Esophagus (tissue), 2 donors: ENCODE data around the gene AGAP2. TPM values are rescaled to one million over a fixed set of nuclear protein-coding genes. Genes with fewer than 3 reads are reported as not detected.

Source experiments
- H3K27ac ChIP-seq, 2 donors: one replicate each; pipeline ENCODE4 v1.5.1; 2013; ENCODE audit warnings: low read depth in 2 of 2, mild to moderate bottlenecking in 2 of 2, inconsistent platforms in 1 of 2, low read length in 1 of 2, moderate library complexity in 1 of 2
- H3K27me3 ChIP-seq, 2 donors: one replicate each; pipeline ENCODE4 v1.6.1; 2013; ENCODE audit warnings: low read length in 2 of 2, control low read depth in 1 of 2, mild to moderate bottlenecking in 1 of 2; ENCODE audit not compliant: insufficient read depth in 2 of 2, control insufficient read depth in 1 of 2
- H3K36me3 ChIP-seq, 2 donors: one replicate each; pipeline ENCODE4 v1.6.1; 2013; ENCODE audit warnings: low read length in 1 of 2; ENCODE audit not compliant: control insufficient read depth in 2 of 2, insufficient read depth in 2 of 2
- H3K4me1 ChIP-seq, 2 donors: one replicate each; pipeline ENCODE4 v1.6.1; 2013; ENCODE audit warnings: low read length in 1 of 2; ENCODE audit not compliant: control insufficient read depth in 2 of 2, insufficient read depth in 2 of 2
- H3K4me3 ChIP-seq, 2 donors: one replicate each; pipeline ENCODE4 v1.5.1; 2013; ENCODE audit warnings: low read length in 2 of 2, mild to moderate bottlenecking in 2 of 2, low read depth in 1 of 2, moderate library complexity in 1 of 2
- H3K9me3 ChIP-seq, 2 donors: one replicate each; pipeline ENCODE4 v1.6.1; 2013; ENCODE audit warnings: mild to moderate bottlenecking in 2 of 2, low read depth in 1 of 2, low read length in 1 of 2, moderate library complexity in 1 of 2; ENCODE audit not compliant: control insufficient read depth in 2 of 2, insufficient read depth in 1 of 2
- whole genome bisulfite sequencing, 2 donors: extraction: QIAGEN DNeasy Blood & Tissue Kit; methylation state at CpG; one replicate each; pipeline ENCODE4 v1.1.7; 2013; 5-methylcytosine and 5-hydroxymethylcytosine counted together
- polyA plus RNA-seq, 2 donors: library from polyadenylated mRNA; stranded (reverse); fragments of 200-250 nt; gene quantifications; one replicate each; pipeline ENCODE4 v1.2.3, GENCODE V29; 2013
- donor health status: healthy with polysubstance abuse.
- donor health status: Bipolar disorder and iron deficiency.

AGAP2 gene
- polyA plus RNA-seq, 2 donors = 0.61 to 0.94 TPM

DNA sequence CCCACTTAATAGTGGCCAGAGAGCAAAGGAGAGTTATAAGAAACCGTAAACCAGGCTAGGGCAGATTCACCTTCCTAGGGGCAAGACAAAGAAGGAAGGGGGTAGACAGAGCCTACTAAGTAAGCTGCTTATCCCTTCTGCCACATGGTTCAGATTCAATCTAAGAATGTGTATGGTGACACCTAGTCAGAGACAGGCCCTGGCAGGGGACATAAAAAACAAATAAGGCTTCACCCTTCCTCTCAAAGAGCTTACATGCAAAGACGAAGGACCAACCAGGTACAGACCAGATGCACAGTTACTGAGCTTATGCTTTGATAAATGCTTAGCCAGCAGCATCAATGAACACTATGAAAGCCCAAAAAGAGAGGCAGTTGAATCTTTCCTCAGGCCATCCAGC lies 23.9 kb upstream of the AGAP2 start:
- Histone ChIP-seq H3K4me3 (no peak overlapping the region), H3K27ac (no peak overlapping the region), H3K4me1 (peaks cover 13 to 22% of the 10 kb centered on the region in 2 donors), H3K9me3 (no peaks in the 10 kb centered on the region), H3K36me3 (peaks cover 0 to 10% of the 10 kb centered on the region in 2 donors), H3K27me3 (no peaks in the 10 kb centered on the region)
- WGBS, 2 donors = 90 to 91% methylated on average over 2 of the region's 2 CpGs

DNA sequence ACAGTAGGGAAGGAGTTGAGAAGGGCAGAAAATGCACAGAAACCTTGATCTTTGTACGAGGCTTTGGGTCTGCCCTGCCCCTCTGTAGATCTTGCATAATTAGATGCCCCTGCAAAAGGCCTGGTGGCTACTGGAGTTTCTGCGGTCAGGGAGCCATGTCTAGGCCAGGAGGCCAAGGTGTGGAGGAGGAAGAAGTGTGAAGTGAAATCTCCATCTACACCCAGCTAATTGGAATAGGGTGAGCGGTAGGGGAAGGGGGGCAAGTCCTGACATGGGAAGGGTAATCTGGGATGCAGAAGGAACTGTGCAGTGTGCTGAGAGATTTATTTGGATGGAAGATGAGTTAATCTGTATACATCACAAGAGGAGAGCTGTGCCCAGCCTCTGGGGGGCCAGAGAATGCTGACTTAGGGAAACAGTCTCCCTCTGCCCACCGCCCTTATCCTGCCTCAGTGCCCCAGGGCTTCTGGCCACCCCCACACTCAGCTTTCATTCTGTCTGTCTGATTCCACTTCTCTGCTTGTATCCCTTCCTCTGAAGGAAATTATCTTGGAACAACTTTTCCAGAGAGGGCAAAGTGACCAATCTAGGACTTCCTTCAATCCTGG lies 23.0 kb upstream of the AGAP2 start:
- H3K27me3 ChIP-seq = no peaks in the 10 kb centered on the region
- peaks cover 7 to 17% of the 10 kb centered on the region in 2 donors for H3K4me1 ChIP-seq
- no peak overlapping the region for H3K27ac ChIP-seq
- no peak overlapping the region for H3K4me3 ChIP-seq
- no peaks in the 10 kb centered on the region for H3K9me3 ChIP-seq
- peaks cover 0 to 10% of the 10 kb centered on the region in 2 donors for H3K36me3 ChIP-seq
- 87 to 92% methylated on average over 4 of the region's 4 CpGs for WGBS, 2 donors

GRCh38 chr12:57760347-57760982 lies 21.9 kb upstream of the AGAP2 start:
- Histone ChIP-seq H3K27ac (no peak overlapping the region), H3K4me3 (no peak overlapping the region)
- WGBS, 2 donors = 93 to 96% methylated on average over 3 of the region's 3 CpGs

DNA sequence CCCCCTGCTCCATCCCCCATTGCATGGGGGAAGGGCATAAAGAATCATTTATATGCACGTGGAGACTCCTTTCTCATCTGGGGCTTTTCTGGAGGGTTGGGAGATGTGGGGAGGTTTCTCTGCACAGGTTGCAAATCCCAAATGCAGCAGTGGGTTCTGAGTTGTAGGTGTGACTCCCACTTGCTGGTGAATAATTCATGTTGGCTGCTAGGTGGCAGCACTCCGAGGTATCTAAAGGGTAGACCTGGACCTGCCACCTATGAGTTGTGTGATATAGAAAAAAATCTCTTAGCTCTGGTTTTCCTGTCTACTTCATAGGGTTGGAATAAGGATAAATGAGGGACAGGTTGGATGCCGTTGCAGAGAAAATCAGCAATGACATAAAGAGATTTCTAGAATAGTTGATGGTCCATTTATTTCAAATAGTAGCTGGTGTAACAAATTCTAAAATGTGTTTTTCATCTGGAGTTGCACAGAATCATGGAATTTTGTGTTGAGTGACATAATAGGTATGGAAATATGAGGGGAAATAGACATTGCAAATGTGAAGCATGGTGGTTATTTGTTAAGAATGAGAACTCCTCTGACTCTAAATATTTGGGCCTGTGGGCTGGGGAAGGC lies 20.9 kb upstream of the AGAP2 start:
- Histone ChIP-seq H3K27me3 (no peaks in the 10 kb centered on the region), H3K36me3 (peaks cover 0 to 10% of the 10 kb centered on the region in 2 donors), H3K4me1 (no peaks in the 10 kb centered on the region), H3K27ac (no peak overlapping the region), H3K9me3 (no peaks in the 10 kb centered on the region), H3K4me3 (no peak overlapping the region)
- WGBS, 2 donors = 32 to 35% methylated on average over 3 of the region's 3 CpGs

More at GRCh38 chr12:57760347-57760982, 21.9 kb upstream of the AGAP2 start:
- peaks cover 0 to 10% of the 10 kb centered on the region in 2 donors for H3K36me3 ChIP-seq
- no peaks in the 10 kb centered on the region for H3K27me3 ChIP-seq
- no peaks in the 10 kb centered on the region for H3K9me3 ChIP-seq
- H3K4me1 ChIP-seq = peaks cover 0 to 9% of the 10 kb centered on the region in 2 donors

DNA sequence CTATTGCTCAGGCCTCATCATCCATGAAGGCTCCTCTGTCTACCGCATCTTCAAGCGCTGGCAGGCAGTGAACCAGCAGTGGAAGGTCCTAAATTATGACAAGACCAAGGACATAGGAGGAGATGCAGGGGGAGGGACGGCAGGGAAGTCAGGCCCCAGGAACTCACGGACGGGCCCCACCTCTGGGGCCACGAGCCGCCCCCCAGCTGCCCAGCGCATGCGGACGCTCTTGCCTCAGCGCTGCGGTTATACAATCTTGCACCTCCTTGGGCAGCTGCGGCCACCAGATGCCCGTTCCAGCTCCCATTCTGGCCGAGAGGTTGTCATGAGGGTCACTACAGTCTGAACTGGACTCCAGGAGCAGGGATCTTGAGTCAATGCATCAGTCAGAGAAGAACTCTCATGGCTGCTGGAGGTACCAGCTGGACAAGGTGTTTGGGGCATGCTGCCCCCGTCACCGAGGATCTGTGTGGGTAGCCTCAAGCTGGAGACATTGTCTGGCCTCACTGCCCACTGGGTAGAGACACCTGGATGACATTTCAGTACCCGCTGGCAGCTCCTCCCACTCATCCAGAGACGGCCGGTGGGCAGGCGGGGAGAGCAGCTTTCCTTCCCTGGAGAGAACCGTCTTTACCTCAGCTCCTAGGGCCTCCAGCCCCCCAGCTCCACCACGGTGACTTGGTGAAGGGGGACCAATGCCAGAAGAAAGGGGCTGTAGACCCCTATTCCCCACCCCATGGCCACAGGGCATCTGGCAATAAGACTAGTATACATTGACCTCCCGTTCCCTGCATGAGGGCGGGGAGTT lies 20.2 kb upstream of the AGAP2 start:
- whole genome bisulfite sequencing, 2 donors = 90 to 93% methylated on average over 25 of the region's 25 CpGs
- H3K36me3 ChIP-seq = peaks cover 0 to 10% of the 10 kb centered on the region in 2 donors
- H3K27me3 ChIP-seq = no peaks in the 10 kb centered on the region
- H3K4me1 ChIP-seq = peaks cover 0 to 2% of the 10 kb centered on the region in 2 donors
- no peak overlapping the region for H3K27ac ChIP-seq
- no peak overlapping the region for H3K4me3 ChIP-seq
- no peaks in the 10 kb centered on the region for H3K9me3 ChIP-seq

DNA sequence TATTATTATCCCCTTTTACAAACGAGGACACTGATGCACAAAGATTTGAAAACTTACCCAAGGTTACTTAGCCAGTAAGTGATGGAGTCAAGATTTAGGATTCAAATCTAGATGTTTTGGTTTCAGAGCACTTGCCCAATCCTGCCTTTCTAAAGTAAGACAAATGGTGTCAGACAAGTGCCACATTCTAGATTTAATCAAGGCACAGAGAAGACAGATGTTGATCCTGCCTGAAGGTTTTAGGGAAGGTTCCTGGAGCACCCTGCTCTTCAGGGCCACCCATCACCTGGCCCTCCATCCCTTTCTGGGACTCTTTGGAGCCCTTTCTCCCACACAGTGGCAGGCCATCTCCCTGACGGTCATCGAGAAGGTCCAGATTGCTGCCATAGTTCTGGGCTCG lies 19.2 kb upstream of the AGAP2 start:
- Histone ChIP-seq H3K4me1 (peaks cover 0 to 2% of the 10 kb centered on the region in 2 donors), H3K4me3 (no peak overlapping the region), H3K27me3 (no peaks in the 10 kb centered on the region), H3K27ac (no peak overlapping the region), H3K36me3 (peaks cover 0 to 10% of the 10 kb centered on the region in 2 donors), H3K9me3 (no peaks in the 10 kb centered on the region)
- WGBS, 2 donors = 86 to 93% methylated on average over 4 of the region's 4 CpGs

DNA sequence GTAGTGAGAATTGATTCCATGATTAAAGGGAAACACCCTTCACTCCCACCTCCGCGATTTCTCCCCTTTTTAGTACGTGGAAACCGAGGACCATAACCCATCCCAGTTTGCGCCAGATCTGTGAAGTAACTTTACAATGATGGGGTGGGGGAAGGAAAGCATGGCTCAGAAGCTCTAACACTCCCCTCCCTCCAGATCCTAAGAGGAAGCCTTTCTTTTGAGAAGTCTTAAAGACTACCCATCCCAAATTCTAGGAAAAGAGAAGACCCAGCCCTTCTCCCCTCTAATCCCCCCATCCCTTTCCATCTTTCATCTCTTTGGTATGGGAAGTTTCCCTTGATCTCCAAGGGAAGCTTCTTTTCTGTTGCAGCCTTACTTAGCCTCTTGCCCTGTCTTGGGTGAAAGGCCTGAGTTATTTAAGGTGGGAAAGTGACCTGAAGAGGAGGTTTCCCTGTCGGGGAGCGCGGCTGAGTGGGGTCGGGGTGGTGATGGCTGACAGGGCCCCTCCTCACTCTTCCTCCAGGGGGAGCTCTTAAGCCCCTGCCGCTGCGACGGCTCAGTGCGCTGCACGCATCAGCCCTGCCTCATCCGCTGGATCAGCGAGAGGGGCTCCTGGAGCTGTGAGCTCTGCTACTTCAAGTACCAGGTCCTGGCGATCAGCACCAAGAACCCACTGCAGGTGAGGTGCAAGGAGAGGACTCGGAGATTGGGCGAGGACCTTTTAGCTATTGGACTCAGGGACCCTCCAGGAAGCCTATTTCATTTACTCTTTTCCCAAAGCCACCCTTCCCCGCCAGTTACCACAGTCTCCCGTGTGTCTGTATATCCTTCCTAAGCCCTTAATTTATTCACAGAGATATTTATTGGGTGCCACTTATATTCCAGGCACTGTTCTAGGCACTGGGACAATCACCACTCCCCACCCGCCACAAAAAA lies 18.1 kb upstream of the AGAP2 start:
- H3K27me3 ChIP-seq = no peaks in the 10 kb centered on the region
- peaks cover 0 to 2% of the 10 kb centered on the region in 2 donors for H3K4me1 ChIP-seq
- no peaks in the 10 kb centered on the region for H3K9me3 ChIP-seq
- H3K27ac ChIP-seq = no peak overlapping the region
- 43 to 53% methylated on average over 22 of the region's 22 CpGs for WGBS, 2 donors
- H3K4me3 ChIP-seq = no peak overlapping the region
- peaks cover 0 to 10% of the 10 kb centered on the region in 2 donors for H3K36me3 ChIP-seq

GRCh38 chr12:57755454-57756372 lies 17.2 kb upstream of the AGAP2 start:
- H3K36me3 ChIP-seq = peaks cover 0 to 11% of the 10 kb centered on the region in 2 donors
- H3K27ac ChIP-seq = peak overlapping the region; percentile 16 to 69
- no peaks in the 10 kb centered on the region for H3K27me3 ChIP-seq
- H3K4me1 ChIP-seq = peaks cover 6 to 8% of the 10 kb centered on the region in 2 donors
- H3K9me3 ChIP-seq = no peaks in the 10 kb centered on the region
- H3K4me3 ChIP-seq = peak overlapping the region; percentile 56 to 76
- 1% methylated on average over 56 to 76 of the region's 76 CpGs for WGBS, 2 donors
